ENCODE measurements around the gene TMEM79. TPM values are rescaled to one million over a fixed set of nuclear protein-coding genes. Genes with fewer than 3 reads are reported as not detected.
A peak's percentile ranks its signal among the peaks of the same experiment; 100 is the strongest.

Gene TMEM79
- polyA plus RNA-seq, 3 donors from 2014 or later = 2.0 to 6.5 (median 2.7) TPM

DNA sequence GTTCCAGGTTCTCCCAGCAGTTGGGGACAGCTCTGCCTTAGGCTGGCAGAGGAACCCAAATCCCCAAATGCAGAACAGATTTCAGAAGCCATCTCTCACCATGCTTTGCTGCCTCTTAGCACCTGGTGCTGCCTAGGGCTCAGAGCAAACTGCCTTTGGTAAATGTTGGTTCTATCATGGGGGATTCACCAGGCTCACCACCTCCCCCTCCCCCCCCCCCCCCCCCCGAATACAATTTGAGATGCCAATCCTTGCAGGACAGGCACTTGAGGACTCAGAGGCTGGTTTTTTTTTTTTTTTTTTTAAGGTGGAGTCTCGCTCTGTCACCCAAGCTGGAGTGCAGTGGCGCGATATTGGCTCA, 35.8 kb upstream of the TMEM79 start:
- Mint-ChIP-seq H3K4me3 (no peak overlapping the region), H3K36me3 (peaks cover 3 to 16% (median 6%) of the 10 kb centered on the region in 3 donors), H3K27me3 (ENCODE audit: low read depth in 3 of 3) (peaks cover 3 to 4% (median 4%) of the 10 kb centered on the region in 3 donors), H3K4me1 (peaks cover 16% of the 10 kb centered on the region in 2 donors), H3K9me3 (no peaks in the 10 kb centered on the region), H3K27ac (peak overlapping the region in 1 of 6 donors; percentile 59)
- DNase-seq = no peak

DNA sequence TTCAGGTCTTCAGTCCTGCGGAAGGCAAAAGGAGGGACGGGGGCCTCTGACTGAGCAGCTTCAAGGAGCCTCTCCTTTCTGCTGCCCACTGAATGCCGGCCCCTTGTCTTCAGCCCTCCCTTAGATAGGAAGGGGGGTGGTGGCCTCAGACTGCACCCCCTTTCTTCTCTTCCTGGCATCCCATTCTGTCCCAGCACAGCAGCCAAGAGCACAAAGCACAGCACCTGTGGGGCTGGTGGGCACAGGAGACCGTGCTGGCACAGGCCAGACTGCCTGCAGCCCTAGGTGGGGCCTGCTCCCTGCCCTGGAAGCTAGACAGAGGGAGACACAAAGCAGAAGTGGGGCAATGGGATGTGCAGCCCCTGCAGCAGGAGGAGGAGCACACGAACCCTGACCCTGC, 34.5 kb upstream of the TMEM79 start:
- peaks cover 11 to 24% (median 12%) of the 10 kb centered on the region in 3 donors for H3K36me3 Mint-ChIP-seq
- peaks cover 2 to 4% (median 3%) of the 10 kb centered on the region in 3 donors for H3K27me3 Mint-ChIP-seq (ENCODE audit: low read depth in 3 of 3)
- no peaks in the 10 kb centered on the region for H3K9me3 Mint-ChIP-seq
- DNase-seq = no peak
- H3K4me3 Mint-ChIP-seq = no peak overlapping the region
- H3K27ac Mint-ChIP-seq = peak overlapping the region in 2 of 6 donors; percentile 12 to 20
- peaks cover 13 to 15% of the 10 kb centered on the region in 2 donors for H3K4me1 Mint-ChIP-seq

DNA sequence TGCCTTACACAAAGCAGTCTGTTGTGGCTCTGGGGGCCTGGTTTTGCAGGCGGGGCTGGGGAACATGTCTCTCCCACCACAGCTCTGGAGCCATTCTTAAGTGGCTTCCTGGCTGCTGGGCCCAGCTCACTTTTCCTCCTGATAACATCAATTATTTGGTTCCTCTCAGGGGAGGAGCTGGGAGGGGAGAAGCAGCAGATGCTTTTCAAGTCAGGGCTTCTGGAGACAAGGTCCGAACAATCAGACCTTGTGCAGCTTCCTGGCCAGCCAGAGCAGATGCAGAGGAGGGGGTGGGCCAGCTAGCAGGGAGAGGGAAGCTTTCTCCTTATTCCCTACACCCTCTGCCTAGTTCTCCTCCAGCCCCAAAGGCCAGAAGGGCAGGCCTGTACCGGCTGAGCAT, 32.6 kb upstream of the TMEM79 start:
- Mint-ChIP-seq H3K4me3 (no peak overlapping the region), H3K27me3 (ENCODE audit: low read depth in 3 of 3) (peaks cover 0 to 2% (median 2%) of the 10 kb centered on the region in 3 donors), H3K9me3 (no peaks in the 10 kb centered on the region), H3K36me3 (peaks cover 12 to 31% (median 17%) of the 10 kb centered on the region in 3 donors), H3K27ac (no peak overlapping the region), H3K4me1 (no peaks in the 10 kb centered on the region)
- no peak for DNase-seq

DNA sequence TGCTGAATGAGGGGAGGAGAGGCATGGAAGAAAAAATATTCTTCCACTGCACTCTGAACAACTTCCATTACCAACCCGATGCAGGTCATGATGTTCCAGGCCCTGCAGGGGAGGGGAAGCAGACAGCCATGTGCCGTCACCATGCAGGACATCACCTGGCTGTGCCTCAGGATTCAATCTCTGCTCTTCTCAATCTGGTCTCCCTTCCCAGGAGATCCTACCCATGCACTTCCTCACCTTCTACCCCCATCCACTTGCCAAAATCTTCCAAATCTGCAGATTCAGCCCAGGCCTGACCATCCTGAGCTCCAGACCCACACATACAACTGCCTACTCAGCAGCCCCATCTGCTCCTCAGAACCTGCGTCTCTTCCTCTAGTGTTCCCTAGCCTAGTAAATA, 30.5 kb upstream of the TMEM79 start:
- Mint-ChIP-seq H3K4me3 (no peak overlapping the region), H3K9me3 (no peaks in the 10 kb centered on the region), H3K4me1 (peaks cover 0 to 13% of the 10 kb centered on the region in 2 donors), H3K27ac (peak overlapping the region in 2 of 6 donors; percentile 1 to 87), H3K27me3 (ENCODE audit: low read depth in 3 of 3) (peaks cover 0 to 2% (median 2%) of the 10 kb centered on the region in 3 donors), H3K36me3 (peaks cover 17 to 45% (median 18%) of the 10 kb centered on the region in 3 donors)
- DNase-seq = no peak

DNA sequence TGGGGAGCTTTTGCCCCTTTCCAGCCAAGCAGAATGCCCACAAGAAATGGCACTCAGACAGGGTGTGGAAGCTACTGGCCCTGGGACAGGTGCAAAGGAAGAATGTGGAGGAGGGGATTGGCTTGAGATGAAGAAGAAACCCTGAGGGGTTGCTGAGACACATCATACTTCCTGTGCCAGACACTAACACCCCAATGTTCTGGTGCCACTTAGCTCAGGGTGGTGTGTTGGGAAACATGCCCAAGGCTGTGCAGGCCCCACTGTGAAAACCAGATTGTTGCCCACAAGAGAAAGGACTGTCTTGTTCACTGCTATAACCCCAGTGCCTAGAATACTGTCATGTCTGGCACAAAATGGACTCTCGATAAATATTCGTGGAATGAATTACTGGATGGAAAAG, 26.4 kb upstream of the TMEM79 start:
- Mint-ChIP-seq H3K4me1 (peaks cover 0 to 13% of the 10 kb centered on the region in 2 donors), H3K9me3 (no peaks in the 10 kb centered on the region), H3K27me3 (ENCODE audit: low read depth in 3 of 3) (peaks cover 1 to 3% (median 3%) of the 10 kb centered on the region in 3 donors), H3K4me3 (no peak overlapping the region), H3K27ac (peak overlapping the region in 5 of 6 donors; percentile 12 to 73 (median 53)), H3K36me3 (peaks cover 17 to 52% (median 27%) of the 10 kb centered on the region in 3 donors)
- no peak for DNase-seq

DNA sequence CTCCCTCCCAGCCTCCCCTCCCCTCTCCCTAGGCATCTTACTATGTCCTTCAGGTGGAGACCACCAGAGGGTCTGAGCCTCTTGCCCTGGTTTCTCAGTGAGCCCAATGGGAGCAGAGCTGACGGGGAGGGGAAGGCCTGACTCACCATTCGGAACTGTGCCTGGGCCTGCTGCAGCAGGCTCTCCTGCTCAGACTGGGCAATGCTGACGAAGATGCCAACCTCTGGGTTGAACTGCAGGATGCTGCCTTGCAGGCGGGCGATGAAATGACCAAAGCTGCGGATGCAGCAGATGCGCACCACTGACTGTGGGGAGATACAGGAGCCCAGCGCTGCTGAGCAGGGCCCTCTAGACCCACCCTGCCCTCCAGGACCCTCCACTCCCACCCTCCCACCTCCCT, 25.3 kb upstream of the TMEM79 start:
- H3K27ac Mint-ChIP-seq = no peak overlapping the region
- H3K4me3 Mint-ChIP-seq = no peak overlapping the region
- H3K9me3 Mint-ChIP-seq = no peaks in the 10 kb centered on the region
- peaks cover 0 to 13% of the 10 kb centered on the region in 2 donors for H3K4me1 Mint-ChIP-seq
- H3K27me3 Mint-ChIP-seq (ENCODE audit: low read depth in 3 of 3) = peaks cover 1 to 3% (median 2%) of the 10 kb centered on the region in 3 donors
- peaks cover 24 to 50% (median 31%) of the 10 kb centered on the region in 3 donors for H3K36me3 Mint-ChIP-seq
- DNase-seq = no peak

DNA sequence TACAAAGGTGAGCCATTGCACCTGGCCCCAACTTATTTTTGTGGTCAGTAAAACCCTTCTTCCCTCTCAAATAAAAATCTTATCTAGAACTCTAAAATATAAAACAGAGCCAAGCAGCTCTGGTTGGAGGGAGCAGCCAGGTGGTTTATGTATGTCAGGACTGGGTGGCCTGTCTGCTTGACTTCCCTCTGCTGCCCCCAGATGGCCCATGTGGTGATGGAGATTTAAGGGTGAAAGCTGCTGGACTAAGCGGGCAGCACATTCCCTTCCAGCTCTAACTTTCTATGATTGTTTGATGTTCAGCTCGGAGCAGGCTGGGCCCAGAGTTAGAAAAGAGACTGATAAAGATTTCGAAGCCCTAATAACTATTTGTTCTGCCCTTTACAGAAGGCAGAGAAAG, 24.3 kb upstream of the TMEM79 start:
- Mint-ChIP-seq H3K27ac (no peak overlapping the region), H3K9me3 (no peaks in the 10 kb centered on the region), H3K36me3 (peaks cover 25 to 53% (median 28%) of the 10 kb centered on the region in 3 donors), H3K4me1 (peaks cover 2 to 13% of the 10 kb centered on the region in 2 donors), H3K27me3 (ENCODE audit: low read depth in 3 of 3) (peaks cover 1 to 3% (median 2%) of the 10 kb centered on the region in 3 donors), H3K4me3 (no peak overlapping the region)
- DNase-seq = no peak

DNA sequence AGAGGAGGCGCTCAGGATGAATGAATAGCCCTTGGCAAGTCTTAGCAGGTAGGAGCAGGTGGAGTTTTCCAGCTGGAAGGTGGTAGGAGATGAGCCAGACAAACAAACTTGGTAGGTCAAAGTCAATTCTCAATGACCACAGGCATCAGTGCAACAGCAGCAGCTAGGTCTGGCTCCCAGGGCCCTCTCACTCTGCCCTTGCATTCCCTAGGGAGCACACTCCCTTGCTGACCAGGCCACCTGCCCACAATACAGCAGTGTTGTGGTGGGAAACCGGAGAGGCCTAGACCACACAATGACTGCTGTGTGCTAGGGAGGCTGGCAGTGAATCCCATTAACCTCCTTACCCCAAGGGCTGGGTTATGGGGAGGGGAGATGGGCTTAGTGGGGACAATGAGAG, 23.2 kb upstream of the TMEM79 start:
- H3K36me3 Mint-ChIP-seq = peaks cover 26 to 60% (median 36%) of the 10 kb centered on the region in 3 donors
- H3K27me3 Mint-ChIP-seq (ENCODE audit: low read depth in 3 of 3) = peaks cover 2 to 3% (median 3%) of the 10 kb centered on the region in 3 donors
- no peak for DNase-seq
- H3K9me3 Mint-ChIP-seq = no peaks in the 10 kb centered on the region
- H3K4me1 Mint-ChIP-seq = peaks cover 2 to 13% of the 10 kb centered on the region in 2 donors
- H3K27ac Mint-ChIP-seq = peak overlapping the region in 1 of 6 donors; percentile 38
- H3K4me3 Mint-ChIP-seq = no peak overlapping the region

DNA sequence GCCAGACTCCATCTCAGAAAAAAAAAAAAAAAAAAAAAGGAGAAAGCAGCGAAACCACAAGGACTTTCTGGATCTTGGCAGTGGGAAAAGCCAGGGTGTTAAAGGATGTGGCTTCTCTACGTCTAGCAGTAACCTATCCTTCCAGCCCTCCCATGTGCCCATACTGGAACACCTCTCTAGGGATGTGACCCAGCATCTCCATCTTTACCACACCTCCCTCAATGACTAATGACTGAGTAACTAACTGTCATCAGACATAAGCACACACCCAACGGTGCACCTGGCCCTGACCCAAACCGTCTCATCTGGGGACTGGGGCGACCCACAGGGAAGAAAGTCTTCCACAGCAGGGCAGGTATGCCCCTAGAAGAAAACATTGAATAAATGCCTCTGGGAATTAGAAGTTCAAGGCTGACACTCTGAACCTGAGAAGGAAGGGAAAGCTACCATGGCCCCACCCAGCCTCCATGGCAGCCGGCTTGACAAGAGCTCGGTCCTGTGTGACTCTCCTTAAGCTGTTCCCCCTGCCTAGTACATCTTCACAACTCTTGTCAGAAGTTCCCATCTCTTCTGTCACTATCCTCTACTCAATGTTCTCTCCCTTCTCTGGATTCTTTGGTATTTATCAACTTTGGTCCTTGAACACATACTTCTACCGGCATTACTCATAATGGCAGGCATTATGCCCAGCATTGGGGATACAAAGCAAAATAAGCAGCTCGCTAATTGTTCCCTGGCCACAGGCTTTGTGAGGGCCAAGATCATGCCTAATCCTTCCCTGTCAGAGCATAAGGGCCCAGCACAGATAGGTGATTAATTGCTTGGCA, 21.5 kb upstream of the TMEM79 start:
- H3K36me3 Mint-ChIP-seq = peaks cover 27 to 62% (median 50%) of the 10 kb centered on the region in 3 donors
- H3K4me3 Mint-ChIP-seq = no peak overlapping the region
- H3K27ac Mint-ChIP-seq = peak overlapping the region in 1 of 6 donors; percentile 60
- H3K27me3 Mint-ChIP-seq (ENCODE audit: low read depth in 3 of 3) = peaks cover 3 to 5% (median 3%) of the 10 kb centered on the region in 3 donors
- DNase-seq = no peak
- peaks cover 2 to 8% of the 10 kb centered on the region in 2 donors for H3K4me1 Mint-ChIP-seq
- no peaks in the 10 kb centered on the region for H3K9me3 Mint-ChIP-seq

DNA sequence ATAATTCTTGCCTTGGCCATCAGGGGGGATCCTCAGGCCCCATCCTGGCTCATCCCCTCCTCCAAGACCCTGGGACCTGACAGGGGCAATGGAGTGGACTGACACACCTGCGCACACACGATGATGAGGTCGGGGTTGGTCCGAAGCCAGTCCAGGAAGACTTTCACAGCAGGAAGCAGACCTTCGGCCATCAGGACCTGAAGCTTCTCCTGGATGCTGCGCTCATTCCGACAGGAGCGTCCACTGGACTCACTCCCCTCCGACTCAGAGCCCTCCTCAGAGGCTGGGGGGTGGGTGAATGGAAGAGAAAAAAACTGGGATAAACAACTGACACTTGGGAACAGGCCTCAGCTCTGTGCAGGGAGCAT, 20.9 kb upstream of the TMEM79 start:
- H3K27me3 Mint-ChIP-seq (ENCODE audit: low read depth in 3 of 3) = peaks cover 3 to 5% (median 3%) of the 10 kb centered on the region in 3 donors
- no peak overlapping the region for H3K4me3 Mint-ChIP-seq
- peaks cover 2% of the 10 kb centered on the region in 2 donors for H3K4me1 Mint-ChIP-seq
- H3K9me3 Mint-ChIP-seq = no peaks in the 10 kb centered on the region
- H3K36me3 Mint-ChIP-seq = peaks cover 27 to 65% (median 49%) of the 10 kb centered on the region in 3 donors
- no peak for DNase-seq
- H3K27ac Mint-ChIP-seq = no peak overlapping the region

DNA sequence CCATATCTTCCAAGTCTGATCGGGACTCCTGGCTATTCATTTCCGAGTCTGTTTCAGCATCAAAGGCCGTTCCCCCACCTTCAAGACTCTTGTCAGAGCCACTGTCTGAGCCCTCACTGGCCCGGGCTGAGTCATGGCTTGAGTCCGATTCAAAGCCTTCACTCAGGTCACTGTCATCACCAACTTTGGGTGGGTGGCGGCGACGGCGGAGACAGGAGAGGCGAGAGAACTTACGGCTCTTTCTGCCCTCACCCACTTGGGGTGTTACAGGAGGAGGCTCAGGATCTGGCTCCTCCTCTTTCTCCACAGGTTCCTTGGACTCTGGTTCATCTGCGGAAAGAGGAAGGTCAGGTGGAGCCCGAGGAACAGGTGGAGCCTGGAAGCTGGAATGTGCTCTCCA, 18.1 kb upstream of the TMEM79 start:
- Mint-ChIP-seq H3K4me3 (no peak overlapping the region), H3K27me3 (ENCODE audit: low read depth in 3 of 3) (peaks cover 0 to 5% (median 5%) of the 10 kb centered on the region in 3 donors), H3K27ac (peak overlapping the region in 1 of 6 donors; percentile 24), H3K36me3 (peaks cover 27 to 62% (median 45%) of the 10 kb centered on the region in 3 donors), H3K9me3 (no peaks in the 10 kb centered on the region), H3K4me1 (peaks cover 0 to 2% of the 10 kb centered on the region in 2 donors)
- no peak for DNase-seq

DNA sequence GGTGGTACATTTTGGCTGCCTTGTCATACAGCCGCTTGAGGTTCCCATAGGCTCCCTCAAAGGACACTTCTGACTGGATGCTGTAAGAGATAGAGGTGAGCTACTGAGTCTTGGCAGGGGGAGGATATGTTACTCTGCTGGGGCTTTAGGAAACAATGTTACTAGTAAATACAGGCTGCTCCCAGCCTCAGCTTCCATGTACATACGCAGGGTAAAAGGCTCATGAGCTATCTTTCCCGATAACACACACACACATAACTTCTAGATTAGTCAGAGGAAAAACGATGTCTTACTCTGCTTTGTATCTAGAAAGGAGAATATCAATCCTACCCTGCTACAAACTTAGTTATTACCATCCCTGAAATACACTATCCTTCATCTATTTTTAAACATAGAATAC, 15.8 kb upstream of the TMEM79 start:
- Mint-ChIP-seq H3K4me1 (peaks cover 0 to 2% of the 10 kb centered on the region in 2 donors), H3K27ac (no peak overlapping the region), H3K4me3 (no peak overlapping the region), H3K36me3 (peaks cover 26 to 64% (median 50%) of the 10 kb centered on the region in 3 donors), H3K9me3 (no peaks in the 10 kb centered on the region), H3K27me3 (ENCODE audit: low read depth in 3 of 3) (peaks cover 0 to 4% (median 4%) of the 10 kb centered on the region in 3 donors)
- no peak for DNase-seq

DNA sequence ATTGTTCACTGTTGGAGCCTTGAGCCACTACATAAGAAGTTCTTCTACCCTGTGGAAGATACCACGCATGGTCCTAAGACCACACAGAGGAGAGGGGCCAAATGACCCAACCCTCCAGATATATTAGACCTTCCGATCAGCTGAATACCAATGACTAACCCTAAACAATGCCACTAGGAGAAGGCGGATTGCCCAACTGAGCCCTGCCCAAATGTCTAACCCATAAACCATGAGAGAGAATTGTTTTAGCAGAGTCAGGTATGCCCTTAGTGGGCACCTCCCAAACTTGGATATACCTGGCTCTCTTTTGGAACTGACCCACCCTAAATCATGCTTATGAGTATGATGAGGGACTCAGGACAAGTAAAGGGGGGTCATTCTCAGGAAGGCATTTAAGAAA, 13.8 kb upstream of the TMEM79 start:
- no peaks in the 10 kb centered on the region for H3K4me1 Mint-ChIP-seq
- H3K27me3 Mint-ChIP-seq (ENCODE audit: low read depth in 3 of 3) = peaks cover 0 to 4% (median 3%) of the 10 kb centered on the region in 3 donors
- H3K9me3 Mint-ChIP-seq = no peaks in the 10 kb centered on the region
- no peak overlapping the region for H3K27ac Mint-ChIP-seq
- DNase-seq = no peak
- peaks cover 22 to 68% (median 55%) of the 10 kb centered on the region in 3 donors for H3K36me3 Mint-ChIP-seq
- no peak overlapping the region for H3K4me3 Mint-ChIP-seq

DNA sequence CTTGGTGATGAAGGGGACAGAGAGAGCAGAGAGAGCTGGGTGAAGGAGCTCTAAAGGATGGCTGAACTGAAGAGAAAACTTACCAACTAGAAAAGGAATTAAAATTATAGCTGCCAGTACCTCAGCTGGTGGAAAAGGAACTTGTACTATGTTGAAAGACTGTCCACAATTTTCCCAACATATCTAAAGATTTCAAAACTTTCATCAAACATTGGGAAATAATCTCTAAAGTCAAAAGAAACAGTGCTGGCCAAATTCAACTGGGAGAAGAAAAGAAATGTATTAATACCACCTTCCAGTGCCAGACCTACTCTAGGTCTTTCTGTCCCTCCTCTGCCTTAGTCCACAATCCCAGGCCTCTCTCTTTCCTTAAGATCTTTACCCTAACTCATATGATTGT, 7.6 kb upstream of the TMEM79 start:
- H3K36me3 Mint-ChIP-seq = peaks cover 21 to 47% (median 35%) of the 10 kb centered on the region in 3 donors

More for the DNA sequence above, 7.6 kb upstream of the TMEM79 start:
- Mint-ChIP-seq H3K9me3 (no peaks in the 10 kb centered on the region), H3K4me1 (peaks cover 8 to 19% of the 10 kb centered on the region in 2 donors), H3K27me3 (ENCODE audit: low read depth in 3 of 3) (peaks cover 0 to 2% (median 0%) of the 10 kb centered on the region in 3 donors), H3K4me3 (no peak overlapping the region), H3K27ac (peak overlapping the region in 1 of 6 donors; percentile 6)
- DNase-seq = no peak
